ENCODE results near the gene PFDN5.
"Not testable (repeated sequence)": the region's sequence is repeated elsewhere in the genome, so short reads cannot be mapped to it uniquely, and the experiment has no call there.

The PFDN5 gene

DNA sequence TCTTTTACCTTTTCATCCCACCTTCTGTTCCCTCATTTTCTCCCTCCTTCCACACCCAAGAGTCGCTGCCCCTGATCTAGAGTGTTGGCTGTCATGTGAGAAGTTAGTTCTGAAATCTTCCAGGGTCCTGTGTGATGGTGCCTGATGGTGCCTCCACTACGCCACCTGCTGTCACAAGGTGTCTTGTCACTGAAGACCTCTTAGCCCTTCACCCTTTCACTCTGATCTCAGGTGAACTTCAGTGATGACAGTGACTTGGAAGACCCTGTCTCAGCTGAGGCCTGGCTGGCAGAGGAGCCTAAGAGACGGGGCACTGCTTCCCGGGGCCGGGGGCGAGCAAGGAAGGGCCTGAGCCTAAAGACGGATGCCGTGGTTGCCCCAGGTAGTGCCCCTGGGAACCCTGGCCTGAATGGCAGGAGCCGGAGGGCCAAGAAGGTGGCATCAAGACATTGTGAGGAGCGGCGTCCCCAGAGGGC lies 7.6 kb upstream of the PFDN5 start:
- DNase-seq: peak; percentile 68

- no peak for DNase-seq
Observed at GRCh38 chr12:53288322-53288721, 7.0 kb upstream of the PFDN5 start.

DNA sequence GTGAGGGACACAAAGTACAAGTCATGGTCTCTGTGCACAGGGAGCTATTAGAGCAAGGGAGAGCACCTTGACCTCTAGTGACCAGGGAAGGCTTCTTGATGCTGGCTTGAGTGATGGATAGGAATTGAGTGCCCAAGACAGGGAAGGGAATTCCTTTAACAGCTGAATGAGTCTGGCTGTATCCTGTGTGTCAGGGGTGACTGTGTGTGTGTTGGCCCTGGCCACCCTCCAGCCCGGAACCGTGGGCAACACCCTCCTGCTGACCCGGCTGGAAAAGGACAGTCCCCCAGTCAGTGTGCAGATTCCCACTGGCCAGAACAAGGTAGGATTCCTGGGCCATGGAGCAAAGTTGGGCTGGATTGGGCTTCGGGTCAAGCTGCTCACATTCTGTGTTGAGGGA lies 5.5 kb upstream of the PFDN5 start:
- DNase-seq: no peak

GRCh38 chr12:53290661-53291060 lies 4.7 kb upstream of the PFDN5 start:
- no peak for DNase-seq

DNA sequence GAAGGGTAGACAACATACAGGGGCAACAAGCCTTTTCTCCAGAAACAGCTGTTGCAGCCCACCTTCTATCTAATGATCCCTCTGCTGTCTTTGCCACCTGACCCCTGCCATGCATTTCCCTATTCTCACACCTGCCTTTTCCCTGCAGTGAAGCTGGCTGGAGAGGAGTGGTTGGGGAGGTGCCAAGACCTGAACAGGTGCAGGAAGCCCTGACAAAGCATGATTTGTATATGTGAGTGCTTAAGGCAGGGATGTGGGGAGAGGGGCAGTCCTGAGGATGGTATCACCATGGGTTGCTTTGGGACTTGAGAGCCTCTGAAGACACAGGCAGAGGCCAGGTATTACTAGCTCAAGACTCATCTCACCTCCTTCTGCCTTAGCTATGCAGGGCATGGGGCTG lies 2.9 kb upstream of the PFDN5 start:
- DNase-seq: no peak

GRCh38 chr12:53295891-53296219 lies 513 bp downstream of the PFDN5 start:
- no peak for DNase-seq

DNA sequence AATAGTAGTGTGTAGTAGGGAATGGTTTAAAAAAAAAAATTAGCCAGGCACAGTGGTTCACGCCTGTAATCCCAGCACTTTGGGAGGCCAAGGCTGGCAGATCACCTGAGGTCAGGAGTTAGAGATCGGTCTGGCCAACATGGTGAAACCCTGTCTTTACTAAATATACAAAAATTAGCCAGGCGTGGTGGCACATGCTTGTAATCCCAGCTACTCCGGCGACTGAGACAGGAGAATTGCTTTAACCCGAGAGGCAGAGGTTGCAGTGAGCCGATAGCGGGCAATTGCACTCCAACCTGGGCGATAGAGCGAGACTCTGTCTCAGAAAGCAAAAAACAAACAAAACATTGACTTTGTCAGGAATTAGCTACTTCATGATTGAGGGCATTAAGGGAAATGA lies 1.8 kb downstream of the PFDN5 start:
- DNase-seq: not testable (repeated sequence)

GRCh38 chr12:53298164-53298563 lies 2.8 kb downstream of the PFDN5 start:
- DNase-seq: no peak

- peak; percentile 59 for DNase-seq
Observed at GRCh38 chr12:53299101-53299453, 3.7 kb downstream of the PFDN5 start.

DNA sequence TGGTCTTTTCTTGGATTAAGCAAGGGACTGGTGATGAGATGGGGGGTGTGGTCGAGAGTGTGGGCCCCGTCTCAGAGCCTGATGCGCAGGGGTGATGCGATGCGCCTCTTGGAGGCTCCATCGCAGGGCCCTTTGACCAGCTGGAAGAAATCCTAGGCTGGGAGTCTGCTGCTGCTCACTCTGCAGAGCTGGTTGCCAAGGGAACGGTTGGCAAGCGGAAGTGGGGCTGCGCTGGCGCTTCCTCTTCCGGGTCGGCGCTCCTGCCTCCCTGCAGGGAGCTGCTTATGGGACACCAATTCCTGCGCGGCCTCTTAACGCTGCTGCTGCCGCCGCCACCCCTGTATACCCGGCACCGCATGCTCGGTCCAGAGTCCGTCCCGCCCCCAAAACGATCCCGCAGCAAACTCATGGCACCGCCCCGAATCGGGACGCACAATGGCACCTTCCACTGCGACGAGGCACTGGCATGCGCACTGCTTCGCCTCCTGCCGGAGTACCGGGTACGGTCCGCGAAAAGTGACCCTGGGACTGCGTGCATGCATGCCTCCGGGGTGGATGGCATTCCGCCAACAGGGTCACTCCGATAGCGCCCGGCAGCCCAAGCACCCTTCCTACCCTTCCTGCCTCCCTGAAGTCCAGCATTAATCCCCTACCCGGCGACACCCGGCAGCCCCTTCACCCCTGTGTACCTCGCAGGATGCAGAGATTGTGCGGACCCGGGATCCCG lies 4.3 kb downstream of the PFDN5 start, which contains the start of gene MYG1:
Gene MYG1, plus strand, starts transcription at position 242 of the 727 bp plus-strand sequence. Its CDS starts 43 bp downstream, at position 285.
- peak; percentile 95 for DNase-seq

DNA sequence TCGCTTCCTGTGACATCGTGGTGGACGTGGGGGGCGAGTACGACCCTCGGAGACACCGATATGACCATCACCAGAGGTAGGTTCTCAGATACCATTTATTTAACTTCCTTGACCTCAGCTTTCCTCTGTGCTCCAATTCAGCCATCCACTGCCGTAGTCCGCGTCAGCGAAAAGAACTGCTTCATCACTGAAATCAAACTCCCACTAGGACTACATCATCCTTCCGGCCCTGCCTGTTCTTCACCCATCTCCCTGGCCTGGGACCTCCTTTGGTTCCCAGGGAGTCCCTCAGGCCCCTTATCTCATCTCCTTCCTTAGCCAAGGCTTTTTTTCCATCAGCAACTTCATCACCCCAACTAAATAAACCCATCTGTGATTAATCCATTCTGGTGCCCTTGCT lies 4.8 kb downstream of the PFDN5 start:
- peak; percentile 28 for DNase-seq

GRCh38 chr12:53302903-53303302 lies 7.6 kb downstream of the PFDN5 start:
- no peak for DNase-seq

DNA sequence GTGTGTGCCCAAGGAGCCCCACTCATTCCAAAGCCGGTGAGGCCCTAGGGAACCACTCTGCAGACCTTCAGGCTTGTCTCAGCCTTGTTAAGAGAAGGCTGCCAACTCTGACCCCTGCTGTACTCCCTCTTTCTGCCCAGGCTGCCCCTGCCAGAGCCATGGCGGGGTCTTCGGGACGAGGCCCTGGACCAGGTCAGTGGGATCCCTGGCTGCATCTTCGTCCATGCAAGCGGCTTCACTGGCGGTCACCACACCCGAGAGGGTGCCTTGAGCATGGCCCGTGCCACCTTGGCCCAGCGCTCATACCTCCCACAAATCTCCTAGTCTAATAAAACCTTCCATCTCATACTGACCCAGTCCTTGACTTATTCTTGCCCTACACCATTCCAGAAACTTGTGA lies 11.5 kb downstream of the PFDN5 start:
- no peak for DNase-seq

GRCh38 chr12:53308276-53308675 lies 12.9 kb downstream of the PFDN5 start:
- no peak for DNase-seq

GRCh38 chr12:53313996-53314395 lies 18.7 kb downstream of the PFDN5 start:
- DNase-seq: no peak

DNA sequence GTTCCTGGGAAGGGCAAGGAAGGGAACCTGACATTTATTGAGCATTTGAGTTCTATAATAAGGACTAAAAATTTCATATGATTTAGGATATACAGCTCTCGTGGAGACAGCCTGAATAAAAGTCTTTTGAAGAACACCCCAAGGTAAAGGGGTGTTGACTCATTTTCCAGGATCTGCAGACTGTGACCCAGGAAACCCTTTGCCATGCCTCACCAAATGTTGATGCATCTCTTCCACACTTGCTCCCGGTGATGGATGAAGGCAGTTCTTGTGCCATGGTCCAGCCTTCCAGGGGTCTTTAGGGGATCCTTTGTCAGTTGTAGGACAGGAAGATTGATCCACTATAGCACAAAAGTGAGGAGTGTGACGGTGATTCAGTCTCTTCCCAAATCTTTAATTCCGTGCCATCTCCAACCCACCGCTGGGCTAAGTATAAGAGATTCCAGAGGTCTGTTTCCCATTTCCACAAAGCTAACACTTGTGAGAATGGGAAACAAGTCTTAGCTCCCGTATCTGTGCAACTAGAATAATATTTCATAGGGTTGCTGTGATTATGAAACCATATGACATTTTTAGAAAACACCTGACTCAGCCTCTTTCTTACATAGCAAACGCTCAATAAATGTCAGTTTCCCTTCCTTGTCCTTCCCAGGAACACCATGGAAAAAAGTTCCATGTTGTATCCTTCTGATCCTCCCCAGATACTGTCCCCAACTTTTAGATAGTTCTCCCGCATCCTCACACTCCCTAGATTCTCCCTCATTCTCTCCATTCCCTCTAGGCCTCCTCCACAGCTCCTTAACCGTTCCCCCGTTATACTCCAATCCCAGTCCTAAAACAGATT lies 25.2 kb downstream of the PFDN5 start:
- DNase-seq: no peak

- DNase-seq: peak; percentile 67
Observed at GRCh38 chr12:53324113-53324778, 28.9 kb downstream of the PFDN5 start.

DNA sequence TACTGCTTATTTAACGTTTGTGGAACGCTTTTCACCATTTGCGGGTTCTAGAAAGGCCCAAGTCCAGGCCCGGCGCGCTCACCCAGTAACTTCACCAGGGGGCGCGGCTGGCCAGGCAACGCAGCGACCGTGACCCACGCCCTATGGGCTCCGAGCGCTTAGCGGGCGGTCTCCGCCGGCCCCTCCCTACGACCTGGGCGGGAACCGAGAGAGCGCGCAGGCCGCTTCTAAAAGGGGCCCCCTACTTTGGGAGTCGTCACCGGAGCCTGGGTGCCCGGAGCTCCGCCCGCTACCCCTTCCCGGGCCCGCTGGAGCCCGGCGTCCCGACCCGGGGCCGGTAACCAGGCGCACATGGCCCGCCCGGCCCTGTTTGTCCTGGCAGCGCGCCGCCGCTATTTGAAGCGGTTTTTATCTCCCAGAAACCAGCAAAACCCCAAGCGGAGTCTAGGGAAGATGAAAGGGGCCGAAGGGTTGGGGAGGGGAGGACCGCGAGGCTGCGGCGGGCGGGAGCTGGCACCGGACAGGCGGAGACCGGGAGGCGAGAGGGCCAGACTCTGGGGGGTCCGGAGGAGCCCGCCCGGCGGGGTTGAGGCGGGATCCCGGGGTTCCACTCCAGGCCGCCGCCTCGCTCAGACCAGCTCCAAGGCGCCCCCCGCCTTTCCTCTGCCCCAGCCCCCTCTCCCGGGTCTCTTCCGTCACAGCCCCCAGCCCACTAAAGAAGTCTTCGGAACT lies 29.6 kb downstream of the PFDN5 start:
- DNase-seq: peak; percentile 92

GRCh38 chr12:53325511-53326061 lies 30.2 kb downstream of the PFDN5 start:
- DNase-seq: no peak

DNA sequence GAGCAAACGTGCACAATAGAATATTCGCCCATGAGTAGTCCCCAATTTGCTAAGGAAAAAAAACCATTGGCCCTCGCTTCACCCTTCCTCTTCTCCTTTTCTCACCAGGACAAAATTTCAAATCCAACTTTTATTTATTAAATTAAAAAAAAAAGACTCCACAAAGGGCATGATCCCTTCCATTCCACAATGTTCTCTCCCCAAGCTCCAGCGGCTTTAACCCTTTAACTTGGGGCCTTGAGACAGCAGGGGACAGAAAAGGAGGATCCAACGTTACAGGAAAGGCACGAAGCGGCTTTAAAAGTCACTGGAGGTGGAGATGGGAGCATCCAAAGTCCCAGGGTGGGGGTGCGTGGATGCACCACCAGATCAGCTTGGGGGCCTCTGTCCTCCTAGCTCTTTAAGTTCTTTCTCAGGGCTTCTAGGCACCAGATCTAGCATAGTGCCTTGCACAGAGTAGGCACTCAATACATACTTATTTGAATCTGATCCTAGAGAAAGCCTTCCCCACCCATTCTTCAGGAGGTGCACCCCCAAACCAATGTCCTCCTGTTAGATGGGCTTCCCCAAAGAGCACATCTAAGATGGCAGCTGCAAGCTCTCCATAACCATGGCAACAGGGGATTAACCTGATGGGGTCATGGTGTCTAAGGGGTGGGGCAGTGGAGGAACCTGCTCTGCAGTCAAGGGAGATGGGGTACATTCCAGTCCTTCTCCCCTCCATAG lies 31.3 kb downstream of the PFDN5 start:
- no peak for DNase-seq

DNA sequence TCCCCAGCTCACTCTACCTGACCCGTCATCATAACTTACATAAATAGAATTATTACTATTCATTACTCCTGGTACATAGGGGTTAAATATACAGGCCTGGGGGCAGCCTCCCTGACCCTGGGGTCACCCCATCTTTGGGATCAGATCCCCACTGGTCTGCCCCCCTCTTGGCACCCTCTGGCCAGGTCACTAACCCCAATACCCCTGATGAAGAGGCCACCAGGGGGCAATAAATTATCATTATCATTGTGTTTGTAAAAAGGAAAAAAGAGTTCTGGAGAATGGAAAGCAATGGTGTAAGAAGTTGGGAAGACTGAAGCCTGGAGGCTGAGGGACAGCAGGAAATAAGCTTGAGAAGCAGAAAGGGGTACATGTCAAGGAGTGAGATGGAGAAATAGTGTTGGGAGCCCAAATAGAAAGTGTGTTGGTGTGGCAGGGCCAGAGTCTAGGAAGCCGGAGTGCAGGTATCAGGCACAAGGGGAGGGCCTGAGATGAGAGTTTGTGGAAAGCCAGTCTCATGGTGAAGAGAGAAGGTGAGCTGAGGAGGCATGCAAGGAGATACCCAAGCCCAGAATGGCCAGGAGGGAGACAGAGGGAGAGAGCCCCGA lies 32.2 kb downstream of the PFDN5 start:
- DNase-seq: no peak

GRCh38 chr12:53328043-53328435 lies 32.7 kb downstream of the PFDN5 start:
- no peak for DNase-seq

Measured in activated CD4-positive, alpha-beta T cell treated with anti-CD3 and anti-CD28 coated beads, Interleukin-2, amount 50 U/mL, for 16 hours (primary cell).